GM19324 (cell line): ENCODE data around the gene DPH7.
"Not testable (repeated sequence)": the region's sequence is repeated elsewhere in the genome, so short reads cannot be mapped to it uniquely, and the experiment has no call there.

Experiments used
- ATAC-seq: cut with Tn5 transposase; IDR thresholded peaks from one replicate; pipeline ENCODE4 v1.9.1; 2021; ENCODE audit warnings: mild to moderate bottlenecking, moderate library complexity; ENCODE audit not compliant: unreplicated experiment, low FRiP score

The DPH7 gene

DNA sequence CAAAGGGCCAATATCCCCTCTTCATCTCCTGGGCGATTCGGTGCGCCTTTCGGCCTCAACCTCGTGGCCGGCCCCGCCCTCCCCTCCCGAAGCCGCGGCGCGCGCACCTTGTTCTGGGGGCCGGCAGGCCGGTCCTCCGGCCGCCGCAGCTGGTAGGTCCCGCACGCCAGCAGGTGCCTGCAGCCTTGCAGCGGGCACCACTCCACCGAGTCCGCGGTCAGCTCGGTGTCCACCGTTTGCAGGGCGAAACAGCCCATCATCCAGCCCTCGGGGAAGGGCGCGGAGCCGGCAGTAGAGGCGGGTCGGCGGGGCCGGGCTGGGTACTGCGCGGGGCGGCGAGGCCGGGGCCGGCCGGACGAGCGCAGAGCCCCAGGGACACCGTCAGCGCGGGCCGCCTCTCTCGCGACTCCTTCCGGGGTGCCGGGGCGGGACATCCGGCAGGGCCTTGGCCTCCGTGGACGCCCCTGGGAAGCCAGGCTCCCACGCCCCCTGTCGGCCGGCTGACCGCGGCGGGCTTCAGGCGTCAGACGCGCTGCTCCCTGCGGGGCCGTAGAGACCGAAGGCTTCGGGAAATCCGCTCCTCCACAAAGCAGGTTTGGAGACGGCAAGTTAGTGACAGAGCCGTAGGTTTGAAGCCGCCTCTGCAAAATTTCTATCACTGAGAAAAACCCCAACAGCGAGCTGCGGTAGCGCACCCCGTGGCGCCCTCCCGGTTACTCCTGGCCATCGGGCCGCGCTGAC is at the start of gene DPH7:
DPH7 (minus strand) TSS at position 408 of the 741 bp plus-strand sequence; CDS start at position 260, 148 bp downstream.
- ATAC-seq, result peak; percentile 83

GRCh38 chr9:137627406-137627805 is 48.7 kb upstream of the DPH7 start:
- not testable (repeated sequence) for ATAC-seq

DNA sequence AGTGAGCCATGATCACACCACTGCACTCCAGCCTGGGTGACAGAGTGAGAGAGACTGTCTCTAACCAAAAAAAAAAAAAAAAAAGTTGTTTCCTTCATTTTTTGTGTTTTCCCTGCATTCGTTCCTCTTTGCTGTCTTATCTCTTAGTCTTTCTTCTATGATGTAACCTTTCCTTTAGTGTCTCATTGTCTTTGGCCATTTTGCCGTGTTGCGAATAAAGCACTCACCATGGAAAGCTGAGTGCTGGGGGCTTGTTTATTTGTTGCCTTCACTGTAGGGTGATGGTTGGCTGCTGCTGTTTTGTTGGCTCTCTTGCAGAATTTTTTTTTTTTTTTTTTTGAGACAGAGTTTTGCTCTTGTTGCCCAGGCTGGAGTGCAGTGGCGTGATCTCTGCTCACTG is 47.7 kb upstream of the DPH7 start:
- ATAC-seq, result no peak

DNA sequence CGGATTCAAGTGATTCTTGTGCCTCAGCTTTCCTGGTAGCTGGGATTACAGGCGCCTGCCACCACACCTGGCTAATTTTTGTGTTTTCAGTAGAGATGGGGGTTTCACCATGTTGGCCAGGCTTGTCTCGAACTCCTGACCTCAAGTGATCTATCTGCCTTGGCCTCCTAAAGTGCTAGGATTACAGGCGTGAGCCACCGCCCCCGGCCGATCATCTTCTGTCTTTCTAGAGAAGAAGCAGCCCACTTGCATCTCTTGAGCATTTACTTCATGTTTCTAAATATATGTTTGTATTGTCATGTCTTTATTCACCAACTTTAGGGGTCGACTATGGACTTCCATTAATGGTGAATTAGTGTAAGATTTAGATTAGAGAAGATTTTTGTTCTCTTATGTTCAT is 43.5 kb upstream of the DPH7 start:
- not testable (repeated sequence) for ATAC-seq

GRCh38 chr9:137621131-137621757 is 42.5 kb upstream of the DPH7 start:
- ATAC-seq, result no peak

DNA sequence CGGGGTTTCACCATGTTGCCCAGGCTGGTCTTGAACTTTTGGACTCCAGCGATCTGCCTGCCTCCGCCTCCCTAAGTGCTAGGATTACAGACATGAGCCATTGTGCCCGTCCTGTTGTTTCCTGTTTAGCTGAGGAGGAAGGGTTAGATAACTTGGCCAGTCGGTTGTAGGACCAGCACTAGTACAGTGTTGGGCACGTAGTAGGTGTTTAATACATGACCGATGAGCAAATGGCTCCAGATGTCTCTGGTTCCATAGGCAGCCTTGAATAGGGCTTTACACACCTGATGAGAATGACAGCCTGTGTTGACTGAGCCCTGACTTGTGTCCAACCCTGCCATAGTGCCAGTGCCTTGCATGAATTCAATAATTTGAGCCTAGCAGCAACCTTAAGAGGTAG is 41.9 kb upstream of the DPH7 start:
- ATAC-seq, result no peak

DNA sequence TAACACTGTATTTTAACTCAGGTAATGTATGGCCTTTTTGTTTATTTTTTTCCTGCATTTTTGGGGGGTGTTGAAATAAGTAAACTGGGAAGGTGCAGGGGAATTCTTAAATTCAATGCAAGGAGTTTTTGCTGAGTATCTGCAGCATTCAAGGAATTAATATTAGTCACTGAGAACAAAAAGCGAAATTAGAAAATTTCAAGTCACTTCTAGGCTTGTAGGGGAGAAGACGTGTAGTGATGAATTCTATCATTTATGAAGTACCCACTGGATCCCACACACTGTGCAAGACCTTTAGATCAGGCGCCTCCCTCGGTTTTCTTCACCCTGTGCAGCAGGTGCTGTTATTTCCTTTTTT is 41.3 kb upstream of the DPH7 start:
- no peak for ATAC-seq

- peak; percentile 9 for ATAC-seq
These were observed 40.7 kb upstream of the DPH7 start for GRCh38 chr9:137619240-137620047.

DNA sequence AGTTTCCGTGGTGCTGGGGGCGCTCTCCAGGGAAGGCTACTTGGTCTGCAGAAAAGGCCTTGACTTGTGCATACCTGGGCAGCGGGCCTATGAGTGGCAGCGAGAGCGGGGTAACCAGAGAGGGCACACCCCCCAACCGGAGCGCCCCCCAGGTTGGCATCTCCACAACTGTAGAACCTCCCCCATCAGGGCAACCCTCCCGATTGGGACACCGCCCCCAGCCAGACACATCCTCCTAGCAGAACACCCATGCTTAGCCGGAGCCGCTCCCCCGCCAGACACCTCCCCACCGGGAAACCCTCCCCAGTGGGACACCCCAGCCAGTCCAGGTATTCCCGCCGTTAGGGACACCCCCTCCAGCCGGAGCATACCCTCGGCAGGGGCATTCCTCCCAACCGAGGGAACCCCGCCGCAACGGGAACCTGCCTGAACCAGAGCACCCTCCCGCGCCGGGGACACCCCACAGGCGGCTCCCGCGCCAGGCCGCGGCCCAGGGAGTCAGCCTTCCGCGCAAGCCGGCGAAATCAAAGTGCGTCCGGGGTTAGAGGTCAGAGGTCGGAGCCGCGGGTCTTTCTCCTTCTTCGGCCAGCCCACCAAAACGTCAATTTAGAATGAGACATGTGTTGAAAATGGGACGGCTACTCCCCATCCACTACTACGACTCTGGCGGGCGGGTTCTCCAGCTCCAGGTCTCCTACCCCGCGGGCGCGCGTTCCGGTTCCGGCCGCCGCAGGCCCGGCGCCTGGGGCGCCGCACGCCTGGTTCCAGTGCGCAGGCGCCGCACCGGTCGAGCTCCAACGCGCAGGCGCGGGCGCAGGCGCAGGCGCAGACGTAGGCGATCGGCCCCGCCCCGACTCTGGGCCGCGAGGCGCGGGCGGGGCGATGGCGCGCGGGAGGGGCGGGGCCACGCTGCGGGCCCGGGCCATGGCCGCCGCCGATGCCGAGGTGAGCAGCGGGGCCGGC is 39.7 kb upstream of the DPH7 start, which contains the start of gene EHMT1:
EHMT1 (plus strand) TSS at position 901 of the 963 bp plus-strand sequence; CDS start at position 925, 24 bp downstream.
- peak; percentile 91 for ATAC-seq

- ATAC-seq, result no peak
These were observed 36.7 kb upstream of the DPH7 start for GRCh38 chr9:137615387-137615871.

- no peak for ATAC-seq
These were observed 36.1 kb upstream of the DPH7 start for GRCh38 chr9:137614631-137615386.

- ATAC-seq, result no peak
These were observed 35.2 kb upstream of the DPH7 start for GRCh38 chr9:137613738-137614523.

GRCh38 chr9:137613259-137613658 is 34.5 kb upstream of the DPH7 start:
- ATAC-seq, result no peak

GRCh38 chr9:137612741-137613142 is 34.0 kb upstream of the DPH7 start:
- ATAC-seq, result no peak

GRCh38 chr9:137611623-137612609 is 33.2 kb upstream of the DPH7 start:
- no peak for ATAC-seq

GRCh38 chr9:137610944-137611343 is 32.2 kb upstream of the DPH7 start:
- ATAC-seq, result no peak

GRCh38 chr9:137607141-137607857 is 28.6 kb upstream of the DPH7 start:
- no peak for ATAC-seq
